Endothelial cell of umbilical vein (primary cell): ENCODE measurements around the gene LTBP2. TPM values are rescaled to one million over a fixed set of nuclear protein-coding genes. Genes with fewer than 3 reads are reported as not detected.

Experiments used
- BruUV-seq: library from RNA; stranded (reverse); fragments of 400-500 nt; replicated peaks from 2 replicates; lab custom pipeline; 2021; lab: Mats Ljungman, UMichigan
- CTCF ChIA-PET: fragments of 300-600, 350-600 bp; sonication (Branson Sonifier 250); formaldehyde crosslinking; loops from one replicate; lab custom pipeline; 2021; ENCODE audit warnings: antibody characterized with exemption, inconsistent platforms; lab: Charles Lee
- POLR2A ChIA-PET: fragments of 300-600, 350-600 bp; sonication (Branson Sonifier 250); formaldehyde crosslinking; loops from one replicate; lab custom pipeline; 2021; ENCODE audit warnings: antibody characterized with exemption, inconsistent platforms; lab: Charles Lee
- DNase-seq: peaks from one replicate; pipeline ENCODE4 v3.0.0-alpha.2; 2011; ENCODE audit warnings: low read depth, low spot score
- FAIRE-seq: peaks from 2 replicates; lab custom pipeline; 2011; peaks lifted over from hg19 to GRCh38; lab: Jason Lieb, UNC
- H2AFZ ChIP-seq: 2 replicates; pipeline ENCODE4 v1.6.0; 2012; ENCODE audit warnings: low read depth, low read length, control low read depth, inconsistent platforms
- H3K27ac ChIP-seq: 2 replicates; pipeline ENCODE4 v1.5.1; 2011; ENCODE audit warnings: low read depth, mild to moderate bottlenecking, control low read depth, low read length, moderate library complexity; ENCODE audit not compliant: insufficient read depth
- H3K27me3 ChIP-seq, 2 experiments: 2 replicates each; pipeline versions ENCODE4 v1.6.0 to v1.6.1; 2011; ENCODE audit warnings: low read length in 2 of 2, mixed read lengths in 1 of 2; ENCODE audit not compliant: control insufficient read depth in 2 of 2, insufficient read depth in 2 of 2
- H3K36me3 ChIP-seq, 2 experiments: 2 replicates in 1 of 2; 3 replicates in 1 of 2; pipeline ENCODE4 v1.5.1; 2011; ENCODE audit warnings: low read length in 2 of 2, mild to moderate bottlenecking in 1 of 2, moderate library complexity in 1 of 2; ENCODE audit not compliant: control insufficient read depth in 2 of 2, insufficient read depth in 2 of 2; ENCODE audit errors: extremely low read depth in 1 of 2
- H3K4me1 ChIP-seq: 3 replicates; pipeline ENCODE4 v1.5.1; 2011; ENCODE audit warnings: mild to moderate bottlenecking, low read length; ENCODE audit not compliant: control insufficient read depth, insufficient read depth; ENCODE audit errors: extremely low read depth
- H3K4me2 ChIP-seq: 2 replicates; pipeline ENCODE4 v1.6.1; 2011; ENCODE audit warnings: low read length, control low read depth, mixed read lengths; ENCODE audit not compliant: insufficient read depth
- H3K4me3 ChIP-seq, 3 experiments: fragments of 200-600 bp in 1 of 3; sonication (generic), shearing (Covaris generic) in 1 of 3; replicated peaks in 1 of 3; 2 replicates each; pipeline ENCODE4 v1.5.1; 2011 to 2016; ENCODE audit warnings: control low read depth in 3 of 3, low read length in 3 of 3, mild to moderate bottlenecking in 2 of 3, inconsistent platforms in 1 of 3, low read depth in 1 of 3, moderate library complexity in 1 of 3; ENCODE audit not compliant: insufficient read depth in 1 of 3
- H3K79me2 ChIP-seq: 2 replicates; pipeline ENCODE4 v1.6.0; 2012; ENCODE audit warnings: low read length, inconsistent platforms; ENCODE audit not compliant: control insufficient read depth, insufficient read depth
- H3K9ac ChIP-seq: replicated peaks from 2 replicates; pipeline ENCODE3; 2011; ENCODE audit warnings: low read length, control low read depth; ENCODE audit not compliant: insufficient read depth; ENCODE audit errors: extremely low read depth
- H3K9me1 ChIP-seq: replicated peaks from 3 replicates; pipeline ENCODE4 v1.6.0; 2011; ENCODE audit warnings: mild to moderate bottlenecking, low read length; ENCODE audit not compliant: control insufficient read depth, insufficient read depth; ENCODE audit errors: extremely low read depth
- H3K9me3 ChIP-seq: replicated peaks from 2 replicates; pipeline ENCODE4 v1.5.1; 2012; ENCODE audit warnings: low read length, inconsistent platforms; ENCODE audit not compliant: control insufficient read depth, insufficient read depth
- H4K20me1 ChIP-seq: replicated peaks from 2 replicates; pipeline ENCODE3; 2011; ENCODE audit warnings: mild to moderate bottlenecking, low read length; ENCODE audit not compliant: control insufficient read depth, insufficient read depth; ENCODE audit errors: extremely low read depth
- GATA2 ChIP-seq: IDR thresholded peaks from 2 replicates; pipeline ENCODE4 v1.7.0; 2011; ENCODE audit warnings: low read depth, mild to moderate bottlenecking, moderate library complexity, mixed read lengths, low read length; ENCODE audit not compliant: insufficient read length, insufficient read depth
- POLR2A ChIP-seq: IDR thresholded peaks from 2 replicates; pipeline ENCODE4 v1.6.1; 2012; ENCODE audit warnings: low read depth, mild to moderate bottlenecking, control low read depth, low read length
- POLR2AphosphoS5 ChIP-seq: IDR thresholded peaks from 2 replicates; pipeline ENCODE4 v1.6.1; 2012; ENCODE audit warnings: low read depth, mild to moderate bottlenecking, control low read depth, low read length, moderate library complexity; ENCODE audit not compliant: insufficient read depth
- dilution Hi-C: fragments of 300-500 bp; cut with MboI; formaldehyde crosslinking; loops from one replicate; pipeline ENCODE4 v1.15.0; 2019; ENCODE audit warnings: low sequenced_read_pairs; ENCODE audit not compliant: extremely low pct_ligation_motif_present
- intact Hi-C: fragments of 100-400 bp; cut with micrococcal nuclease; formaldehyde crosslinking; loops from one replicate; pipeline ENCODE4 v1.10.0; 2022
- polyA plus RNA-seq, 4 experiments: library from polyadenylated mRNA; depleted of rRNA in 3 of 4; stranded (reverse) in 3 of 4; unstranded in 1 of 4; fragments of >200 nt; gene quantifications; 2 replicates each; pipeline versions ENCODE4 v1.2.1 to v1.2.3, GENCODE V29; 2011 to 2012; ENCODE audit warnings: missing spikeins in 1 of 4
- total RNA-seq: library from RNA; stranded (reverse); gene quantifications from 2 replicates; pipeline ENCODE4 v1.2.3, GENCODE V29; 2021

LTBP2 gene
- total and polyA plus RNA-seq, 2 donors (not counting 3 experiments of a cell fraction or from before 2014, with no cell fraction given): 209 to 268 TPM

DNA sequence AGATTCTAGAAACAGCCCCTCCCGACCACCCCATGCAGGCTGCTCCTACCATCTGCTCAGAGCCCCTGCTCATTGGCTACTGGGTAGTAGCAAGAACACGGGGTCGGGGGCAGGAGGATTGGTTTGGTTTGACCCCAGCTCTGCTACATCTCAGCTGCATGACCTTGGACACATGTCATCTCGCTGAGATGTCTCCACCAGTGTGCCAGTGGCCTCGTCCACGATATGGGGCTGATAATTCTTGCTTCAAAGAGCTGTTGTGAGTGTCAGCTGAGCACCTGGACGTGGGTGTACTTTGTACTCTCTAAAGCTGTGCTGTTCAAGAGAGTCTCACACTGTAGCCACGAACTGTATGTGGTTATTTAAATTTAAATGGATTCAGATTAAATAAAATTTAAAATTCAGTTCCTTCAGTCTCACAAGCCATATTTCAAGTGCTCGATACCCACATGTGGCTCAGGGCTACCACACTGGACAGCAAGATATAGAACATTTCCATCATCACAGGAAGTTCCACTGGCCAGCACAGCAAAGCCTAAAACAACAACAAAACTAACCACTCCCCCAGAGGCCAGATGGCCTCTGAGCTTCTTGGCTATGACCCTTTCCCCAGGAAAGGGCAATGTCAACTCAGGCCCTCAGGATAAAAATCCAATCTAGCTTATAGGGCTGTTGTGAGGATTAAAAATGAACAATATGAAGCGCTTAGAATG is 18.6 kb downstream of the LTBP2 start:
- intact Hi-C loops (no loop called here), dilution Hi-C loops (no loop called here)
- Histone ChIP-seq H3K9me3 (no peaks in the 10 kb centered on the region), H3K9me1 (no peaks in the 10 kb centered on the region), H2AFZ (no peak overlapping the region), H3K79me2 (peaks cover 99% of the 10 kb centered on the region), H3K4me2 (no peak overlapping the region), H3K36me3 (peaks cover 5 to 6% of the 10 kb centered on the region in 2 experiments), H4K20me1 (no peaks in the 10 kb centered on the region), H3K4me1 (peaks cover 29% of the 10 kb centered on the region), H3K9ac (no peak overlapping the region), H3K27ac (no peak overlapping the region), H3K27me3 (no peaks in the 10 kb centered on the region), H3K4me3 (no peak overlapping the region)
- DNase-seq: peak; percentile 65
- ChIA-PET CTCF (interaction anchor here (0.7 to 1.0 kb wide), 4 partner anchors 8 to 19 kb away, joined by 3 to 4 read pairs (median 3); no protein-coding TSS in a partner anchor), POLR2A (no interaction called here)
- BruUV-seq: no TSS peak
- FAIRE-seq: peak; percentile 55
- peak; percentile 18 for TF ChIP-seq POLR2AphosphoS5
- no peak for TF ChIP-seq GATA2

DNA sequence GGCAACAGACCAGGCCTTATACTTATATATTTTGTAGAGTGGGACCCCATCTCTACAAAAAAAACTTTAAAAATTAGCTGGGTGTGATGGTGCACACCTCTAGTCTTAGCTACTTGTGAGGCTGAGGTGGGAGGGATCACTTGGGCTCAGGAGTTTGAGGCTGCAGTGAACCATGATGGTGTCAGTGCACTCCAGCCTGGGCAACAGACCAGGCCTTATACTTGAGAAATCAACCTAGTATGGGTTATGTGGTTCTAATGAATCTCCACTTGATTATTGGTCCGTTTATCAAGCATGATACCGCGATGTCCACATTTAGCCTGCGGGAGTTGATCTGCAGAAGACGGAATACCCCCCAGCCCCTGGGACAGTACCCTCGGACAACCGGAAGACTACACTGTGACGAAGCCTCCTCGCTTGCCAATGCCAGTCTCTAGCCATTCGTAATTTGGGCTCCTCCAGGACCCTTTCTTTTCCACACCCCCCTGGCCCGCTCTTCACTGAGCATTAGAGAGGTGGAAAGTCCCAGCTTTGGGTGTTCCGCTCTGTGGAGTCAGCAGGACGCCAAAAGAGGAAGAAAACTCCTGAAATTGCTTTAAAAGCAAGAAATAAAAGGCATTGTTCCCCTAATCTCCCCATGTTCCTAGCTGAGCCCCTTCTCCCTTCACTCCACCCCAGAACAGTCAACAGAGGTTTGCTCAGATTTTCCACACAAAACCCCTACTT is 19.4 kb downstream of the LTBP2 start:
- Histone ChIP-seq H3K79me2 (peaks cover 98% of the 10 kb centered on the region), H2AFZ (no peak overlapping the region), H3K36me3 (peaks cover 5 to 7% of the 10 kb centered on the region in 2 experiments), H3K9me1 (no peaks in the 10 kb centered on the region), H3K27me3 (no peaks in the 10 kb centered on the region), H3K4me2 (no peak overlapping the region), H3K27ac (no peak overlapping the region), H3K9me3 (no peaks in the 10 kb centered on the region), H3K4me3 (no peak overlapping the region), H4K20me1 (no peaks in the 10 kb centered on the region), H3K4me1 (peaks cover 29% of the 10 kb centered on the region), H3K9ac (no peak overlapping the region)
- ChIA-PET CTCF (interaction anchor here (2.0 kb wide), 1 partner anchor 16 kb away, joined by 5 read pairs; no protein-coding TSS in a partner anchor), POLR2A (no interaction called here)
- intact Hi-C loops: no loop called here
- dilution Hi-C loops: no loop called here
- no TSS peak for BruUV-seq
- FAIRE-seq: no peak
- no peak for DNase-seq
- TF ChIP-seq POLR2A (peak; percentile 24), GATA2 (no peak)
